ENCODE measurements around the gene ARHGAP5. TPM values are rescaled to one million over a fixed set of nuclear protein-coding genes. Genes with fewer than 3 reads are reported as not detected.
A peak's percentile ranks its signal among the peaks of the same experiment; 100 is the strongest.

Gene ARHGAP5
- total and polyA plus RNA-seq, 9 of the 15 experiments (the other 6 are each of a cell fraction or from before 2014, with no cell fraction given), result 3.1 to 21.8 (median 12.1) TPM

- TF ChIP-seq REST (IDR thresholded peaks at IDR 0.05; ENCODE audit: borderline replicate concordance) (peak; percentile 76), REST (CRISPR knock-in tag; IDR thresholded peaks at IDR 0.05; ENCODE audit: low read depth) (no peak), ZNF766 (CRISPR knock-in tag; conservative IDR thresholded peaks at IDR 0.05) (no peak), HMG20B (CRISPR knock-in tag; IDR thresholded peaks at IDR 0.05) (no peak), SRF (CRISPR knock-in tag; IDR thresholded peaks at IDR 0.05) (no peak), CTCF (IDR thresholded peaks at IDR 0.05 in 2 of 3, conservative IDR thresholded peaks at IDR 0.05 in 1 of 3; ENCODE audit: insufficient read depth in 2 of 3, low read depth in 1 of 3, low read length in 3 of 3) (peak; percentile 54 to 67 (median 59); a peak in 5 of 6 replicates), ZFP91 (CRISPR knock-in tag; IDR thresholded peaks at IDR 0.05) (no peak), CC2D1A (IDR thresholded peaks at IDR 0.05) (no peak), ZFX (CRISPR knock-in tag; IDR thresholded peaks at IDR 0.05) (no peak), MECOM (CRISPR knock-in tag; IDR thresholded peaks at IDR 0.05) (no peak)
These were observed 3.4 kb upstream of the ARHGAP5 start (continued) for GRCh38 chr14:32073537-32074189.

Data from K562 (cell line).